GM21367 (cell line): ENCODE results near the gene POU2F3.

ENCODE experiments used
- ATAC-seq: cut with Tn5 transposase; IDR thresholded peaks from one replicate; pipeline ENCODE4 v1.9.1; 2021; ENCODE audit not compliant: unreplicated experiment

The POU2F3 gene

DNA sequence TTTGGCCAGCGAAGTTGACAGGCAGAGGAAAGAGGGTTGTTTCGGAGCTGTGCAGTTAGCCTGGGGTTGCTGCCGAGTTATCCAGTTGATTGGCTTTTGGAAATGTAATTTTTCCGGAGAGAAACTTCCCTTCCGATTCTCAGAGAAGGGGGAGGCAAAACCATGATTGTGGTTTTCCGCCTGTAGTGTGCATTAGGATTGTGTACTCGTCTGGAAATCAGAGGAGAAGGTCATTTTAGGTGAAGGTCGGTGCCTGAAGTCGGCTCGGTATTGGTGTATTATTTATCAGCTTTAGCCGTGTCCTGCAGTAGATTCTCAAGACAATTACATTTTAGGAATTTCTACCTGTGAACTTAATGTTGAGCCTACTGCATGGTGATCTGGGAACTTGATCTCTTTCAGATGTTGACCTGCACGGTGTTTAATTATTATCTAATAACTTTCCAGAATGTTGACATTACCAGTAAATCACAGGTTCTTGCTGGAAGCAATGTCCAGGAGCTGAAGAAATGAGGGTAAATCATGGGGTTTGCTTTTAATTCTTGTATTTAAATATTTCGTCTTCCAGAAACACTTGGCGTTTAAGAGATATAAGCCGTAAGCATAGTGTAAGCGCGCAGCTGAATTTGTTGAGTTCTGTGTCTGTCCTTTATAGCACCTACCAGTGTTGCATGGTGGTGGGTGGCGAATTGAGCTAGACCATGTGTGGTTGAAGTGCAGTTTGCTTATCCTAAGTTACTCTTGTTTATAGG is 97.6 kb downstream of the POU2F3 start:
- ATAC-seq = no peak

- no peak for ATAC-seq
Observed at GRCh38 chr11:120338107-120338933, 98.4 kb downstream of the POU2F3 start.

DNA sequence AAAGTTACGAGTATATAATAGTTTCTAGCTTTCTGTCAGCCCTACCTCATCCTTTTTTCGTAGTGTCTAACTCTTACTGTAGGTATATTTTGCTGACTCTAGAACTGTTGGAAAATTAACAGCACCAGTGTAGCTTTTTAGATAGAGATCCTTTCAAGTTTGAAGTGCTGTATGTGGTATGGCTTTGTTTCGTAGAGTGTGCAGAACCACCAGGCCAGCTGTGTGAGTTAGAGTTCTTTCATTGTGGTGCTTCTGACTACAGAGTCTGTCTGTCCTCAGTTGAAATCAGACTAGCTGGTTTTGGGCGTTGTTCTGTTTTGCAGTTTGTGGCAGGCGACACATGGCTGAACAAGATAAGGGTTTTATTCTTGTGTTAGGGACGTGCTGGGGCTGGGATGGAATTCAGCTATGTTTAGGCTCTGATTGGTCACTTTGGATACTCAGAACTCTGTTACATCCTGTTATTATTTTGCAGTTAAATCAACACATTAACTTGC is 99.5 kb downstream of the POU2F3 start:
- no peak for ATAC-seq

DNA sequence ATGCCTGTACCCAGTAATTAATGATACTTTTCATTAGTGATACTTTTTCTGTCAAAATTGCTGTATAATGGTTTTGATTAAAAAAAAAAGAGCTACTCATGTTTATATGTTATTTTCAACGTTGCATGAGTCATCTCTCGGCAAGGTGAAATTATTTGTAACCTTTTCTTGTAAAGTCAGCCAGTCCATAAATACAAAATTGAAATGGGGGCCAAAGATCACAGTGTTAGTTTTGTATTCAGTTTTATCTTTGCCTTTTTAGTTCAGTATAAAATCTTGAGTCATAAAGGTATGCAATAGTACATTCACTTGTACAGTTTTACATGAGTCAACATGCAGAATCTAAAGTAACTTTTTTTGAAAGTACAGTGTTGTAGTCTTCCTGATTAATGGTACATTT is 100.6 kb downstream of the POU2F3 start:
- no peak for ATAC-seq

DNA sequence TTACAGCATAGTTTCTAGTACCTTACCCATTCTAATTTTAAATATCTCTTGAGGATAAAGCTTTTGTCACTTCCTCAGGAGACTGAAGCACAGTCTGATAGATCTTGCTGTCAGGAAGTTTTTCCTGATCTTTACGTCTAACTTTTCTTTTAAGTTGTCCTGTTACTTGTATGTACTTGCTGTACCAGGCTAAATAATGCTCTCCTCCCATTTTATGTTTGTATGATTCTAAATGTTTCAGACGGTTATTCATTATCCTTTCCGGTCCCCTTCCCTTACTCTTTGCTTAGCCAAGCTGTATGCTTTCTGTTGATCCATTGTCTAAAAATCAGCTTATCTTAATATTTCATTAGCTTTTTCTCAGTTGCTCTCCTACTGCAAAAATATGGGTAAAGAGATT is 102.3 kb downstream of the POU2F3 start:
- no peak for ATAC-seq

GRCh38 chr11:120342678-120343077 is 102.7 kb downstream of the POU2F3 start:
- ATAC-seq = no peak

- no peak for ATAC-seq
Observed at GRCh38 chr11:120343429-120343828, 103.5 kb downstream of the POU2F3 start.

DNA sequence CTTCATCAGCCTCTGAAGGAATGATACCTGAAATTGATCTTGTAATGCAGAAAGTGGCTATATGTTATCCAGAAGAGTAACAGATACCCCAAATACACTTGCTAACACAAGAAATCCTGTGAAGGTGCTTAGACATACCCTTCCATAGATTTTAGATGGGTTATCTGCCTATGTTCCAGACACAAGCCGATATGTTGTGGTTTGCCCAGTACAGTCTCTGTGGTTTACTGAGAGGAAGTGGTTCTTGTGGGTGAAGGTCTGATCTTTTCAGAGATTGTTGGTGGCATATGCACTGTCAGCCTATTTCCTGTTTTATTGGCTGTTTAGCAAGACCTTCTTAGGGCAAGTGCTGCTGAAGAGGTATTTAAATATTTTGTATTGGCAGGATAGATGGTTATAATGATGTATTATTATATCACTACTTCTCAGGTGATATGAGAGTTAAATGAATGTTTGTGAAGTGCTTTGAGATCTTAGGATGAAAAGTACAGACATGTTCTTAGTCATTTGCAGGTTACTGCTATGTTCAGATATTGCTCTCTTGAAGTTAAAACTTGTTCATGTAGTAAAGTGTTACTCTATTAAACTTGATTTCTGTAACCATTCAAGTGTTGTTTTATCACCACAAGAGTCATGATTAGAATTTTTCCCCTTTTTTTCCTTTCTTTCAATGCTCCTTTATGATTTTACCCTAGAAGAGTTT is 104.5 kb downstream of the POU2F3 start:
- ATAC-seq = peak; percentile 78

DNA sequence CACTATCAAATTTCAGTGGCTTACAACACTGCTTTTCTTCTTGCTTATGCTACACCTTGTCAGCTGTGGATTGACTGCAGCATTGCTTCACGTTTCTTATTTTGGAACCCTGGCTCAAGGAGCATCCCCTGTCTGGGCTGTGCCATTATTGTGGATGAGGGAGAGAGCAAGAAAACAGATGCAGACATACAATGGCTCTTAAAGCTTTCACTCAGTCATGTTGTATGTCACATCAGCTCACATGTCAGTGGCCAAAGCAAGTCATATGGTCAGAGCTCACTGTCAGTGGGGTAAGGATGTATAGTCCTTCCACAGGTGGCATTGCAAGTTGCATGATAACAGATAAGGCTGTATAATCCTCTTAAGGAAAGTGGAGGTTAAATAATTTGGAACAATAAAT is 106.3 kb downstream of the POU2F3 start:
- ATAC-seq = no peak

GRCh38 chr11:120350637-120351036 is 110.7 kb downstream of the POU2F3 start:
- ATAC-seq = no peak

- ATAC-seq = no peak
Observed at GRCh38 chr11:120352405-120352804, 112.5 kb downstream of the POU2F3 start.

DNA sequence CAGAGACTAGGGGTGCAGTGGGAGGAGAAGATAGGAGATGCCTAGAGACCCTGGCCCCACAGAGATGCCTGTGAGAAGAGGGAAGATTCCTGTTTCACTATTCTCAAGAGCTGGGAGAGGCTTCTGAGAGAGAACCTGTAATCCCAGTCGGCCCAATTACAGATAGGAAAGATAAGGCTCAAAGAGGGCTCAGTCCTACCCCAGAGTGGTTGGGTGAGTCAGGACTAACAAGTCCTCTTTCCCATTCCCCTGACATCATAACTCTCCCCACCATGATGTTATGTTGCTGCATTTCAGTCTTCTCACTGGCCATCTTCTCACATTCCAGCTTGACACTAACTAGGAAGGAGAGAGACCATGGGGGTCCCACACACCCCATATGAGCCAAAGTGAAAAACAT is 114.1 kb downstream of the POU2F3 start:
- ATAC-seq = no peak

GRCh38 chr11:120354779-120355178 is 114.8 kb downstream of the POU2F3 start:
- ATAC-seq = no peak

DNA sequence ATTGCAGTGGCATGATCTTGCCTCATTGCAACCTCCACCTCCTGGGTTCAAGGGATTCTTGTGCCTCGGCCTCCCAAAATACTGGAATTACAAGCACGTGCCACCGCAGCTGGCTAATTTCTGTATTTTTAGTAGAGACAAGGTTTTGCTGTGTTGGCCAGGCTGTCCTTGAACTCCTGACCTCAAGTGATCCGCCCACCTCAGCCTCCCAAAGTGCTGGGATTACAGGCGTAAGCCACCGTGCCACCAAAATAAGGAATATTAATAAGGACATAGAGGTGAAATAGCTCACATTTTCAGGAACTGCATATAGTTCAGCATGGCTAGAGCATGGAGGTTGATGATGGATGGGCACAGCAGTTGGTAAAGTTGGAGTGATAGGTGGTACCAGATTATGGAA is 117.7 kb downstream of the POU2F3 start:
- ATAC-seq = no peak

DNA sequence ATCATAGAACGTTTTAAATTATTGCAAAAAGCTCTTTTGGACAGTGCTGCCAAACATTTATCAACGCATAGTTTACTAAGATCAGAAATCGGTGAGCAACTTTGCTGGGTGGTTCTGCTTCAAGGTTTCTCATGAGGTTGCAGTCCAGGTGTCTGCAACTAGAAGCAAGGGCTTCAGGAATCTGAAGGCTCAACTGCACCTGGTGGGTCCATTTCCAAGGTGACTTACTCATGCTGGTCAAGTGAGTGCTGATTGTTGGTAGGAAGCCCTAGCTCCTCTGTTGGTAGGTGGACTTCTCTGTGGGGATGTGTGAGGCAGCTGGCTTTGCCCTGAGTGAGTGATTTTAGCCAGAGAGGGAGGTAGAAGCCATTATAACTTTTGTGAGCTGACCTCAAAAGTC is 118.8 kb downstream of the POU2F3 start:
- ATAC-seq = no peak

DNA sequence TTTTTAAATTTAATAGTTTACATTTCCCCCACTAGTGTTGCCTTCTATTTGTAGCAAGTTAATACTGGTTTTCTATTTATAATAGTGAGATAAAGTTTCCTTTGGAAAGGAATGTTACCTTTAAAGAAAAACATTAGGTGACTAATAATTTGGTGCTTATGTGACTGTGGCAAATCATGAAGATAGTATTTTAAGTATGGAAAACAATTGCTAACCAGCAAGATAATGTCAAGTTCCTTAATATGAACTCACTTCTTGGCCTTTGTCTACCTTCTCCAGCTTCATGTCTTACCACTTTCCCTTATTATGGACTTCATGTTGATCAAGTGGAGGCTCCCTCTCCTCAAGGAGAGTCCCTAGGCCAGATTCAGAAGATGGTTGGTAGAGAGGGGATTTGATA is 123.5 kb downstream of the POU2F3 start:
- ATAC-seq = no peak

DNA sequence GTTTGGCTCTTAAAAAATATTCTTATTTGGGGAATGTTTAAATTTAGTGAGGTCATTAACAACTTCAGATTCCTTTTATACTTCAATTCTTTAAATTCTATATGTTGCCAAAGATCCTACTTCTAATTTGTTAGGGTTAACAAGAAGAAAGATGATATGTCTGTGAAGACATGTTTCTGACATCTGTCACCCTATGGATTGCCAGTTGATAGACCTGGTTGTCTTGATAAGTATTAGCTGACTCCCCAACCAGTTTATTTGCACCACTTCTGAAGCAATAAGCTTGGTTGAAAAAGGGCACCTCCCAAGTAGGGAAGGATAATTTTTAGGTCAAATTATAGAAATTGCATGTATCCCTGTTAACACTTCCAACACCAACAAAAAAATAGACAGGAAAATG is 125.6 kb downstream of the POU2F3 start:
- ATAC-seq = no peak
